ENCODE results near the gene C19orf53. TPM values are rescaled to one million over a fixed set of nuclear protein-coding genes. Genes with fewer than 3 reads are reported as not detected.

Gene C19orf53
- total RNA-seq, 4 donors from 2014 or later: 158 to 283 (median 222) TPM

- TF ChIP-seq, protein P1, sequence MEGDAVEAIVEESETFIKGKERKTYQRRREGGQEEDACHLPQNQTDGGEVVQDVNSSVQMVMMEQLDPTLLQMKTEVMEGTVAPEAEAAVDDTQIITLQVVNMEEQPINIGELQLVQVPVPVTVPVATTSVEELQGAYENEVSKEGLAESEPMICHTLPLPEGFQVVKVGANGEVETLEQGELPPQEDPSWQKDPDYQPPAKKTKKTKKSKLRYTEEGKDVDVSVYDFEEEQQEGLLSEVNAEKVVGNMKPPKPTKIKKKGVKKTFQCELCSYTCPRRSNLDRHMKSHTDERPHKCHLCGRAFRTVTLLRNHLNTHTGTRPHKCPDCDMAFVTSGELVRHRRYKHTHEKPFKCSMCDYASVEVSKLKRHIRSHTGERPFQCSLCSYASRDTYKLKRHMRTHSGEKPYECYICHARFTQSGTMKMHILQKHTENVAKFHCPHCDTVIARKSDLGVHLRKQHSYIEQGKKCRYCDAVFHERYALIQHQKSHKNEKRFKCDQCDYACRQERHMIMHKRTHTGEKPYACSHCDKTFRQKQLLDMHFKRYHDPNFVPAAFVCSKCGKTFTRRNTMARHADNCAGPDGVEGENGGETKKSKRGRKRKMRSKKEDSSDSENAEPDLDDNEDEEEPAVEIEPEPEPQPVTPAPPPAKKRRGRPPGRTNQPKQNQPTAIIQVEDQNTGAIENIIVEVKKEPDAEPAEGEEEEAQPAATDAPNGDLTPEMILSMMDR (IDR thresholded peaks at IDR 0.05 in 4 of 5, conservative IDR thresholded peaks at IDR 0.05 in 1 of 5): no peak
- no peak for TF ChIP-seq POLR2A (IDR thresholded peaks at IDR 0.05)
- ATAC-seq (no peak), DNase-seq (no peak)
- intact Hi-C loops (cut with DNase I; ENCODE audit: low total_unique reads): no loop called here
- Histone ChIP-seq H3K4me1 (no peaks in the 10 kb centered on the region), H3K27me3 (no peaks in the 10 kb centered on the region), H3K36me3 (peaks cover 0 to 5% of the 10 kb centered on the region in 2 donors), H3K27ac (no peak overlapping the region), H3K9me3 (no peaks in the 10 kb centered on the region), H3K4me3 (no peak overlapping the region)
- in situ Hi-C loops (cut with MboI; ENCODE audit: low sequenced_read_pairs in 4 of 4): no loop called here
Measured at GRCh38 chr19:13826652-13827235, 52.5 kb downstream of the C19orf53 start.

GRCh38 chr19:13827656-13828055, 53.4 kb downstream of the C19orf53 start:
- H3K27ac ChIP-seq: no peak overlapping the region
- ATAC-seq (no peak), DNase-seq (no peak)
- no peaks in the 10 kb centered on the region for H3K27me3 ChIP-seq
- H3K36me3 ChIP-seq: peaks cover 0 to 5% of the 10 kb centered on the region in 2 donors
- in situ Hi-C loops (cut with MboI; ENCODE audit: low sequenced_read_pairs in 4 of 4): no loop called here
- no peak overlapping the region for H3K4me3 ChIP-seq
- H3K9me3 ChIP-seq: no peaks in the 10 kb centered on the region
- H3K4me1 ChIP-seq: no peaks in the 10 kb centered on the region
- intact Hi-C loops (cut with DNase I; ENCODE audit: low total_unique reads): no loop called here
- TF ChIP-seq POLR2A (IDR thresholded peaks at IDR 0.05): no peak
- TF ChIP-seq, protein P1 (IDR thresholded peaks at IDR 0.05 in 4 of 5, conservative IDR thresholded peaks at IDR 0.05 in 1 of 5): no peak

Other genes starting within 250 kb of the C19orf53 start
- 10 to 100 TPM; 21.1 to 26.1 (median 23.4) TPM for gene MRI1, start 9.9 kb upstream of the C19orf53 start, total RNA-seq
- 1 to 10 TPM; 3.9 to 6.3 (median 5.0) TPM for gene ZSWIM4, start 21.0 kb downstream of the C19orf53 start, total RNA-seq
- not detected for gene NANOS3, start 102.7 kb downstream of the C19orf53 start, total RNA-seq
- gene BRME1, start 131.7 kb downstream of the C19orf53 start, total RNA-seq: 1 to 10 TPM in 1 of 4 donors, under 1 TPM in 3; 0.19 to 1.0 (median 0.56) TPM
- gene CC2D1A, start 131.7 kb downstream of the C19orf53 start, total RNA-seq: 10 to 100 TPM; 22.3 to 44.9 (median 33.7) TPM
- gene PODNL1, start 164.0 kb downstream of the C19orf53 start, total RNA-seq: under 1 TPM in 2 of 4 donors, not detected in 2; 0.55 to 0.61 TPM
- 10 to 100 TPM; 11.2 to 38.8 (median 18.0) TPM for gene DCAF15, start 178.1 kb downstream of the C19orf53 start, total RNA-seq
- gene RFX1, start 231.9 kb downstream of the C19orf53 start, total RNA-seq: 1 to 10 TPM; 2.7 to 7.2 (median 4.4) TPM